SK-MEL-5 (cell line): Measurements from ENCODE around the gene JPT2. TPM values are rescaled to one million over a fixed set of nuclear protein-coding genes. Genes with fewer than 3 reads are reported as not detected.

ENCODE experiments used
- DNase-seq: peaks from one replicate; pipeline ENCODE4 v3.0.0-alpha.2; 2016; ENCODE audit warnings: low read depth, low spot score
- in situ Hi-C: cut with HindIII; loops from 2 replicates; pipeline ENCODE4 v1.10.0; 2016; ENCODE audit warnings: low sequenced_read_pairs, high pct_unique_total_duplicates, low pct_unique_long_range_greater_than_20kb
- total RNA-seq: library from RNA; depleted of rRNA; stranded (reverse); fragments of >200 nt; shearing (Covaris generic); gene quantifications from 2 replicates; pipeline ENCODE4 v1.2.3, GENCODE V29; 2014

The JPT2 gene
- total RNA-seq, 1 experiment from 2014 or later, result 45.5 TPM

DNA sequence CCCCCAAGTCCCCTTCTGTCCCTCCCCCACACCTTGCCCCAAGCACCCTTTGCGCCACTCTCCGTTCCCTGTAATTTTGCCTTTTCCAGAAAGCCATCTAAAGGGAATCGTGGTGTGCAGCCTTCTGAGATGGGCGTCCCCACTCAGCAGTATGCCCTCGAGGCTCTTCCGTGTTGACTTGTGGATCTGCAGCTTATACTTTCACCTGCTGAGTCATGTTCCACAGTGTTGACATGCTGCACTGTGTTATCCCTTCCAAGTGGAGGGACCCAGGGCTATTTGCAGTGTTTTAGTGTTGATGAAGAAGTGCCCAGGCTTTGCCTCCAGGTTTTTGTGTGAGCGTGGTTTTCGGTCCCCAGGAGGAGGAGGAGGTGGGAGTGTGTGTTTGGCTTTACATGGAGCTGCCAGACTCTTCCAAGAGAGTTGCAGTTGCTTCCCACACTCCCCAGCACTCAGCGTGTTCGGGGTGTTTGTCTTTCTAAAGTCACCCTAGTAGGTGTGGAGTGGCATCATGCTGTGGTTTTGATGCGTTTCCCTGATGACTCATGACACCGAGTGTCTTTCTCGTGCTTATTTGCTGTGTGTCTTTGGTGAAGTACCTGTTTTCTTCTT lies 32.1 kb upstream of the JPT2 start:
- in situ Hi-C loops, result no loop called here
- DNase-seq, result no peak

DNA sequence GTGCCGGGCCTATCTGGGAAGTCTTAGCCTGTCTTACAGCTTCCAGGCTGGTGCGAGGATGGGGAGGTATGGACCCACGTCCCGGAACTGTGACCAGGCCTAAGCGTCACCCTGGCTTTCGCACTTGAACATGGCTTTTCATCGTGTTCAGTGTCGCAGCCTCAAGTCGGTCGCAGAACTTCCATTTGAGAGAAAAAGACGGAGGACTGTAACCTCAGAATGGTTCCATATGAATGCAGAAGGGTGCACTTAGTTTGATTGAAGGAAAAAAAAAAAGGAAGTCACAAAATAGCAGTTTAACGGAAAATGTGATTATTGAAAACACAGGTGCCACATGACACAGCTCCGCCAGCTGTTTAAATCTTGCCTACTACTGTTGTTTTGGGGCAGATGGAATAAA lies 30.2 kb upstream of the JPT2 start:
- in situ Hi-C loops, result no loop called here
- DNase-seq, result no peak

DNA sequence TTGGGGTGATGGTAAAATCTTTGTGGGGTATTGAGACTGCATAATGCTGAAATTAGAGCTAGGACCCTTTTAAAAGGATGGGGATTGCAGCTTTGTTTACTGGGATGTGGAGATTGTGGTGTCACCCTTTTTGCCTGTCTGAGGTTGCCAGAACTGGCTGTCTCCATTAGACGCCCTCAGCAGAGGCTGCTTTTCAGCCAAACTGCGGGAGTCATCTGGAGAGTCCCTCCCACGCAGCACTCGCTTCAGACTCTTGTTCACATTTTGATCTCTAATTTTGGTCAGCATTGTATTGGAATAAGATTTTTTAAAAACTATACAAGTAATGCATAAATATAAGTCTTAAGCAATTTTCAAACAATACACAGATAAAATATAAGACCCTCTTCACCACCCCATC lies 27.9 kb upstream of the JPT2 start:
- in situ Hi-C loops, result no loop called here
- no peak for DNase-seq

DNA sequence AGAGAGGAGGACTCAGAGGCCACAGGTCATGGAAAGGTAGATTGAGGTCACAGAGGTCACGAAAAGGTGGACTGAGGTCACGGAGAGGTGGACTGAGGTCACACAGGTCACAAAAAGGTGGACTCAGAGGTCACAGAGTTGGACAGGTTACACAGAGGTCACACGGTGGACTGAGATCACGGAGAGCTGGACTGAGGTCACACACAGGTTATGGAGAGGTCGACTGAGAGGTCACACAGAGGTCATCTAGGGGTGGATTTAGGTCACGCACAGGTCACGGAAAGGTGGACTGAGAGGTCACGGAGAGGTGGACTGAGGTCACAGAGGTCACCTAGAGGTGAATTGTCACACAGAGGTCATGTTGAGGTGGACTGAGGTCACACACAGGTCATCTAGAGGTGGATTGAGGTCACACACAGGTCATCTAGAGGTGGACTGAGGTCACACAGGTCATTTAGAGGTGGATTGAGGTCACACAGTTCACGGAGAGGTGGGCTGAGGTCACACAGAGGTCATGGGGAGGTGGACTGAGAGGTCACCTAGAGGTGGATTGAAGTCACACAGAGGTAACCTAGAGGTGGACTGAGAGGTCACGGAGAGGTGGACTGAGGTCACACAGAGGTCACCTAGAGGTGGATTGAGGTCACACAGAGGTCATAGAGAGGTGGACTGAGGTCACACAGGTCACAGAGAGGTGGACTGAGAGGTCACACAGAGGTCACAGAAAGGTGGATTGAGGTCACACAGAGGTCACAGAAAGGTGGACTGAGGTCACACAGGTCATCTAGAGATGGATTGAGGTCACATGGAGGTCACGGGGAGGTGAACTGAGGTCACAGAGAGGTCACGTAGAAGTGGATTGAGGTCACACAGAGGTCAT lies 26.7 kb upstream of the JPT2 start:
- DNase-seq, result no peak
- in situ Hi-C loops, result no loop called here

DNA sequence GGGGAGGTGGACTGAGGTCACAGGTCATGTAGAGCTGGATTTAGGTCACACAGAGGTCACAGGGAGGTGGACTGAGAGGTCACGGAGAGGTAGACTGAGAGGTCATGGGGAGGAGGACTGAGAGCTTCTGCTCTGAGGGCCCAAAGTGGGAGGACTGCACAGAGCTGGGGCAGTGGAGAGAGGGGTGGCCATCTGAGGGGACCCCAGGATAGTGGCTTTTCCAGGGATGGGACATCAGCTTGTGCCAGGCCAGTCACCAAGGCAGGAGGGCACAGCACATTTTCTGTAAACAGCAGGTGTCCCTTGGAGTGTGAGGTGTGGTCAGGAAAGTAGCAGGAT lies 26.1 kb upstream of the JPT2 start:
- in situ Hi-C loops, result no loop called here
- DNase-seq, result no peak

DNA sequence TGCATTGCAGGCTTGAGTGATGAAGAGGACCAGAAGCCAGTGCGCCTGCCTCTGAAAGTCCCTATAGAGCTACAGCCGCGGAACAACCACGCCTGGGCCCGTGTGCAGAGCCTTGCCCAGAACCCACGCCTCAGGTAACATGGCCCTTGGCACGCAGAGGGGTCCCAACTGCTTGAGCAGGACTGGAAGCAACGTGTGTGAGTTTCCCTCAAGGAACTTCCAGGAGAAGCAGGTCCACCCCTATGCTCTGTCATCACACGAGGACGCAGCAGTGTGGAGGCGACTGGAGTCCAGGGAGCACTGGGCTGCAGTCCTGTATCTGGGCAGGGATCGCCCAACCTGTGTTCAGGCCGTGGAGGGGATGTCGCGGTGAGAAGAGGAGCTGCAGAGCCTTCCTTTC lies 25.1 kb upstream of the JPT2 start:
- DNase-seq, result no peak
- in situ Hi-C loops, result no loop called here

DNA sequence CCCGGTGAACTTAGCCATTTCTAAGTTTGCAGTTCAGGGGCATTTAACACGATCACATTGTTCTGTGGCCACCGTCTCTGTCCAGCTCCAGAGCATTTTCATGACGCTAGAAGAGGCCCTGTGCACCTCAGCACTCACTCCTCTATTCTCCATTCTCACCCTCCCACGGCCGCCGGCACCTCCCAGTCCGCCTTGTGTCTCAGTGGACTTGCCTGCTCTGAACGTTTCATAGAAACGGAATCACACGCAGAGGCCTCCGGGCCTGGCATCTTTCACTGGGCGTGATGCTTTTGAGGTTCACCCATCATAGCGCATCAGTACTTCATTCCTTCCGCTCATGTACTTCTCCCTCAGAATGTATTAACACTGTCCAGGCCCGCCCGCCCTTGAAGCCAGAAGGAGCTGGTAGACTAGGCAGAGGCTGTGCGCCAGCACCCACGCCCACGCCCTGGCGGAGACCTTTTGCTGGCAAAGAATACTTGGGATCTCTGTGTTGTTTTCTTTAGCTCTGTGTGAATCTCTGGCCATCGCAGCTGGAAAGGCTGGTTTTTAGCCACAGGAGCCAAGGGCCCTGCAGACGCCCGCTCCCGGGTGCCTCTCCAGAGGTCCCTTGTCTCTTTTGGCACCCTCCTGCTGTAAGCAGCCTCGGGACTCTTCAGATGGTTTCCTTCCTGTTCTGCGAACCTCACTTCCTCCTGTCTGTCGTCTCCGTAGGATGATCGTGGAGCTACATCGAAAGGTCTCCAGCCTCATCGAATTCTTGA lies 23.4 kb upstream of the JPT2 start:
- no peak for DNase-seq
- in situ Hi-C loops, result no loop called here

DNA sequence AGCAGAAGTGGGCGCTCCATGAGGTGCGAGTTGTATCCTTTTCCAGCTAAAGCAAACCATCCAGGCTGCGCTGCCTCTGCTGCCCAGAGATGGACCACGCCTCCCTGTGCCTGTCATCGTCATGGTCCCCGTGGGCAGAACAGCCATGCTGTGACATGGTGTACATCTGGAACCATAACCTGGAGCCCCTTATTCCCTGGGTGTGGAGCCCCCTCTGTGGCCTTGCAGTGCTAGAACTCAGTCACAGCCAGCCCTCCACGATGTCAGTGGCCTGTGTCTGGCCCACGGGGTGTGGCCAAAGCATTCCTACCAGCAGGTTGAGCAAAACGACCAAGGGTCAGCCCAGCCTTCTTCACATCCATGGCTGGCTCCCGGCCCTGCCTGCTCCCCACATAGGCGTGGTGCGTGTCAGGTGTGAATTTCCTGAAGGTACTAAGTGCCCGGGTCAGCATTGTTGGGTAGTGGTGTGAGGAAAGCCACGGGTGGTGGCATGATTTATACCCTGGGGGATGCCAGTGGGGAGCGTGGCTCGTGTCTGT lies 22.7 kb upstream of the JPT2 start:
- in situ Hi-C loops, result no loop called here
- DNase-seq, result no peak

DNA sequence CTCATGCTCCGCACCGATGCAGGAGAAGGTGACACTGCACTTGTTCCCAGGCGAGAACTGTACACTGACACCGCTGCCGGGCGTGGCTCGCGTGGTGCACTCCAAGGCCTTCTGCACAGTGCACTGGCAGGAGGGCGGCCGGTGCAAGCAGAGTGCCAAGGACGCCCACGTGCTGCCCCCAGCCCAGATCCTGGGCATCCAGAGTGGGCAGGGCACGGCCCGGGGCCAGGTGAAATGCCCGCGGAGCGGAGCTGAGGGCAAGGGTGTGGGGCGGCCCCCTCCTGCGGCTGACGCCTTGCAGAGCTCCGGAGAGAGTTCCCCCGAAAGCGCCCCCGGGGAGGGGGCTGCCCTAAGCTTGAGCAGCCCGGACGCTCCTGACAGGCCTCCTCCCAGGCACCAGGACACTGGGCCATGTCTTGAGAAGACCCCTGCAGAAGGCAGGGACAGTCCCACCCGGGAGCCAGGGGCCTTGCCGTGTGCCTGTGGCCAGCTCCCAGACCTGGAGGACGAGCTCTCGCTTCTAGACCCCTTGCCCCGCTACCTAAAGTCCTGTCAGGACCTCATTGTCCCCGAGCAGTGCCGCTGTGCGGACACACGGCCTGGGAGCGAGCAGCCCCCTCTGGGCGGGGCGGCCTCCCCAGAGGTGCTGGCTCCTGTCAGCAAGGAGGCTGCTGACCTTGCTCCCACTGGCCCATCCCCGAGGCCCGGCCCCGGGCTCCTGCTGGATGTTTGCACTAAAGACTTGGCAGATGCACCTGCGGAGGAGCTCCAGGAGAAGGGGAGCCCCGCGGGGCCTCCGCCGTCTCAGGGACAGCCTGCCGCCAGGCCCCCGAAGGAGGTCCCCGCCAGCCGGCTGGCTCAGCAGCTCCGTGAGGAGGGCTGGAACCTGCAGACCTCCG lies 21.9 kb upstream of the JPT2 start:
- DNase-seq, result no peak
- in situ Hi-C loops, result no loop called here

DNA sequence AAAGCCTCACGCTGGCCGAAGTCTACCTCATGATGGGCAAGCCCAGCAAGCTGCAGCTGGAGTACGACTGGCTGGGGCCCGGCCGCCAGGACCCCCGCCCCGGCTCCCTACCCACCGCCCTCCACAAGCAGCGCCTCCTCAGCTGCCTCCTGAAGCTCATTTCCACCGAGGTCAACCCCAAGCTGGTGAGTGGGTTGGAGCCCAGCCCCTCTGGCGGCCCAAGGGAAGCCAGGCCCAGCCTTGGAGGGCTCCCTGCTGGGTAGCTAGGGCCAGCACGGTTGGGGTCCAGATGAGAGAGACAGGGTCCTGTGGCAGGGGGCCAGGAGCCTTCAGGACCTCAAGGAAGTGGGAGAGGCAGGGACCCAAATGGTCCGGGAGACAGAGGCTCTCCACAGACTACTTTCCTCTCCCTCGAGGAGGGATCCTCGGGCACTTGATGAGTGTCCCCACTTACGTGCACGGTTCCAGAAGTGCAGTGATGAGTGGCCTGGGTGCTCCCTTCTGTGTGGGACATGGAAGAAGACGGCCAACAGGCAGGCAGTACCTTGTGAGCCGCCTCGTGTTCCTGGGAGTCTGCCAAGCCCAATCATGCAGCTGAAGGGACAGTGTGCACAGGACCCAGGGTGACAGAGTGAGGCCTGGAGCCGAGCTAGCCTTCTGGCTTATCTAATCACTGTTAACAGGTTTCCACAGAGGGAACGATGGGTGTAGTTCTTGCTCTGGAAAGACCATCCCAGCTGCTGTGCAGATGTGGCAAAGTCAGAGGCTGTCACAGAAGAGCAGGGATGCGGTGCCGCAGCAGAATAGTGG lies 21.1 kb upstream of the JPT2 start:
- no peak for DNase-seq
- in situ Hi-C loops, result no loop called here

DNA sequence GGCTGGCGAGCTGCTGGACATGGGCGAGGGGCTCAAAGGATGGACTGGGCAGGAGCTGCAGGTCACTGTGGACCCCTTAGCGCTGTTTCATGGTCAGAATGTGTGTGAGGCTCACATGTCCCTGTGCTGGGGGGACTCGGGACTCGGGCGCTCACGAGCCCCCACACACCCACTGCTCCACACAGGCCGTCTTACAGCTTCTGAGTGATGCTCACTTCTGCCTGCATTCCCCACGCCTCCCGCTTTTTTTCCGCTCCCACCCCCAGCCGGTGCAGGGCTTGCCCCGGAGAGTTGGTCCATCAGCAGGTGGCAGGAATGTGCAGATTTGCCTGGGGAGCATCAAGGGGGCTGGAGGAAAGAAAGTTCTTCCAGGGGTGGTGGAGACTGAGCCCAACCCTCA lies 20.2 kb upstream of the JPT2 start:
- in situ Hi-C loops, result no loop called here
- DNase-seq, result no peak

DNA sequence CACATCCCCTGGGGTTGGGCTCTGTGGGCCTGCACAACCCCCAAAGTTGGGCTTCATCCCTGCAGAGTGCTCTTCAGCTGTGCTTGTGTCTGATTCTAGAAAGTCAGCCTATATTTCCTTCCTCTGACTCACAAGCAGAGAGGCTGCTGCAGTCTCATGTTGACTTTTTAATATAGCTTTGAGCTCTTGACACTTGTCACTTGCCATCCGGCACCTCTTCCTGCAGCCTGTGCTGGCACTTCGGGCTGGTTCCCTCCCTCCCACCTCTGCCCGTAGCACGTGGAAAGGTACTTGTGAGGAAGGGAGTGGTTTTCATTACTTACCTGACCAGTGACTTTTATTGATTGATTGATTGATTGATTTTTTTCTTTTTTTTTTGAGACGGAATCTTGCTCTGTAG lies 19.0 kb upstream of the JPT2 start:
- no peak for DNase-seq
- in situ Hi-C loops, result no loop called here

DNA sequence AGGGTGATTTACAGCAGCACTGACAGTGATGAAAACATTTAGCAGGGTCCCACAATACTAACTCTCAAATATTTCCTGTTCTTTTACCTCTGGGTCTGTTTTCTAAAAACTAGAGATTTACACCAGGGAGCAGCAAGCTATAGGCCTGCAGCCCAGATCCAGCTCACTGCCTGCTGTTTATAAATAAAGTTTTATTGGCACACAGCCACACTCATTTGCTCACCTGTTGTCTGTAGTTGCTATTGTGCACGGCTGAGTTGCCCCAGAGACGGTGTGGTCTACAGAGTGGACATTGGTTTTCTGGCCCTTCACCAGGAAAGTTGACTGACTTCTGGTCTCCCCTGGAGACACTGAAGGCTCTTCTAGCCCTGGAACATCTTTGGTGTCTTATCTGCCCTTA lies 16.3 kb upstream of the JPT2 start:
- DNase-seq, result no peak
- in situ Hi-C loops, result no loop called here

DNA sequence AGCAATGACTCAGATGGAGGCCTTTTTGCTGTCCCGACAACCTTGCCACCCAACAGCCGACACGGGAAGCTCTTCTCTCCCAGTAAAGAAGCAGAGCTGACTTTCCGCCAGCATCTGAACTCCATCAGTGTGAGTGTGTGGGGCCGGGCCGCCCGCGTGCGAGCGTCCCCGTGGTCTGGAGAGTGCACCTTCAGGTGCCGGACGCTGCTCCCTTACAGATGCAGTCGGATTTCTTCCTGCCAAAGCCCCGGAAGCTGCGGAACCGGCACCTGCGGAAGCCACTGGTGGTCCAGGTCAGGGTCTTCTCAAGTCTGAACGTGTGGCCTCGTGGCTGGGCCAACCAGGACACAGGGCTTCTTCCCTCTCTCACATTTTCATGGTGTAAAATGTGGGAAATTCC lies 15.5 kb upstream of the JPT2 start:
- in situ Hi-C loops, result no loop called here
- DNase-seq, result no peak

DNA sequence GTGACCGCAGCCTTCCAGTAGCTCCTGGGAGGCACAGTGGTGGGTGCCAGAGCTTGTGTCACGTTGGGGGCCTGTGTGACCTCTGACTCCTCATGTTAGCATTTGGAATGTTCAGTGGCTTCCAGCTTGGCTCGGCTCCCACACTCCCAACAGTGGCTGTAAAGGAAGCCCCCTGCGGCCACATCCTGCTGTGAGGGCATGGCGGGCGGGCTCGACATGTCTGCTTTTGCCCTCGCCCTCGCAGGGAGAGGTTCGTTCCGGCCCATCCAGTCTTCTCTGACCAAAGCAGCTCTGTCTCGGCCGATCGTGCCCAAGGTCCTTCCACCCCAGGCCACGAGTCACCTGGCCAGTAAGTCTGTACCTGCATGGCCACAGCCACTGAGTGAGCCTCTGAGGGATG lies 12.2 kb upstream of the JPT2 start:
- DNase-seq, result no peak
- in situ Hi-C loops, result no loop called here

DNA sequence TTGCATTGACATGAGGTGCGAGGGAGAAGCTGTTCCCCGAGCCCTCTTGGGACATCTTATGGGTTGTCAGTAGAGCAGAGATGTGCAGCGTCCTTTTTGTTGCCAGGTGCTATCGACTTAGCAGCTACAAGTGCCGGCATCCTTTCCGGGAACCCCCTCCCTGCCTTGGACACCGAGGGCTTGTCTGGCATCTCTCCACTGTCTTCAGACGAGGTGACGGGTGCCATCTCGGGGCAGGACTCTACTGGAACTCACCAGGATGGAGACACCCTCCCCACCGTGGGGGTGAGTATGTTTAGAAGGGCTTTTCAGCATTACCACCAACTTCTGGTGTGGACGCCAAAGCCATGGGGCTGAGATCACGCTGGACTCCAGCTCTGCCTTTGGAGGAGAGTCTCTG lies 11.8 kb upstream of the JPT2 start:
- in situ Hi-C loops, result no loop called here

DNA sequence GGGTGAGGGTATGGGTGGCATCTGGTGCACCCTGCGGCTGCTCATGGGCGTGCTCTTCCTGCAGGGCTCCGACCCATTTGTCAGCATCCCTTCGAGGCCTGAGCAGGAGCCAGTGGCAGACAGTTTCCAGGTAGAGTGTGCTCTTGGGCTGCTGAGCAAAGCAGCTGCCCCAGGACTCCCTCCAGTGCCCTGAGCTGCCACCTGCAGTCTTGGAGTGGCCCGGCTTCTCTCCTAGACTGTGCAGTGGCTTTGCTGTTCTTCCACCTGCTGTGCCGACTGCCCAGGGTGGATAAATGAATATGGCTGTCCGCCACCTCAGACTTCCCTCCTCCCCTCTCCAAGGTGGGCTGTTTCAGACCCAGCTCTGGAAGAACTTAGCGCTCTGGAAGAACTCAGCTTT lies 10.8 kb upstream of the JPT2 start:
- in situ Hi-C loops, result no loop called here
- no peak for DNase-seq

More for the DNA sequence above, 11.8 kb upstream of the JPT2 start:
- DNase-seq, result no peak
